Neural cell (in vitro differentiated cells): ENCODE results near the gene KDM4B. TPM values are rescaled to one million over a fixed set of nuclear protein-coding genes. Genes with fewer than 3 reads are reported as not detected.

Experiments
- H2AFZ ChIP-seq: fragments of 200-600, 300-800 bp; sonication (generic), shearing (Covaris generic); 2 replicates; pipeline ENCODE4 v1.6.0; 2014; ENCODE audit warnings: low read depth, mild to moderate bottlenecking, antibody characterized with exemption, low read length, moderate library complexity
- H3F3A ChIP-seq: fragments of 200-600 bp; shearing (Covaris generic); 2 replicates; pipeline ENCODE4 v1.6.1; 2016; ENCODE audit warnings: mild to moderate bottlenecking, moderate library complexity, mixed read lengths, antibody characterized with exemption, low read length; ENCODE audit not compliant: insufficient read depth, poor library complexity, severe bottlenecking
- H3K27ac ChIP-seq: fragments of 200-600, 300-800 bp; sonication (generic), shearing (Covaris generic); 2 replicates; pipeline ENCODE4 v1.5.1; 2014; ENCODE audit warnings: mild to moderate bottlenecking, low read length, moderate library complexity
- H3K27me3 ChIP-seq: fragments of 300-800, 200-600 bp; sonication (generic), shearing (Covaris generic); 2 replicates; pipeline ENCODE4 v1.6.0; 2014; ENCODE audit warnings: mild to moderate bottlenecking, low read depth, low read length, moderate library complexity; ENCODE audit not compliant: insufficient read depth
- H3K36me3 ChIP-seq: fragments of 300-800, 200-600 bp; sonication (generic), shearing (Covaris generic); 2 replicates; pipeline ENCODE4 v1.5.1; 2014; ENCODE audit warnings: mild to moderate bottlenecking, antibody characterized with exemption, low read length, moderate library complexity; ENCODE audit not compliant: insufficient read depth
- H3K4me2 ChIP-seq: fragments of 300-800, 200-600 bp; sonication (generic), shearing (Covaris generic); 2 replicates; pipeline ENCODE4 v1.6.0; 2014; ENCODE audit warnings: mild to moderate bottlenecking, low read length
- H3K4me3 ChIP-seq: fragments of 300-800, 200-600 bp; sonication (generic), shearing (Covaris generic); 2 replicates; pipeline ENCODE4 v1.5.1; 2014; ENCODE audit warnings: mild to moderate bottlenecking, low read length, moderate library complexity
- H3K79me2 ChIP-seq: fragments of 200-600 bp; shearing (Covaris generic); replicated peaks from 2 replicates; pipeline ENCODE4 v1.6.0; 2014; ENCODE audit warnings: mild to moderate bottlenecking, low read length, moderate library complexity; ENCODE audit not compliant: insufficient read depth
- H3K9ac ChIP-seq: fragments of 300-800, 200-600 bp; sonication (generic), shearing (Covaris generic); 2 replicates; pipeline ENCODE4 v1.6.1; 2016; ENCODE audit warnings: mild to moderate bottlenecking, low read length, mixed read lengths
- H3K9me2 ChIP-seq: fragments of 200-600 bp; shearing (Covaris generic); 2 replicates; pipeline ENCODE4 v1.6.1; 2016; ENCODE audit warnings: mild to moderate bottlenecking, low read length, mixed read lengths; ENCODE audit not compliant: insufficient read depth
- H3K9me3 ChIP-seq: fragments of 200-600, 300-800 bp; sonication (generic), shearing (Covaris generic); 2 replicates; pipeline ENCODE4 v1.6.1; 2016; ENCODE audit warnings: mild to moderate bottlenecking, mixed run types, low read length, moderate library complexity, mixed read lengths
- H4K20me1 ChIP-seq: fragments of 200-600 bp; shearing (Covaris generic); 2 replicates; pipeline ENCODE4 v1.6.1; 2016; ENCODE audit warnings: mild to moderate bottlenecking, mixed run types; ENCODE audit not compliant: insufficient read depth
- CTCF ChIP-seq: fragments of 450-650 bp; IDR thresholded peaks from 2 replicates; pipeline ENCODE4 v1.5.1; 2014; ENCODE audit warnings: antibody characterized with exemption, mild to moderate bottlenecking, moderate library complexity; ENCODE audit not compliant: poor library complexity, severe bottlenecking
- EP300 ChIP-seq: fragments of 450-650 bp; conservative IDR thresholded peaks from 2 replicates; pipeline ENCODE4 v1.6.1; 2014; ENCODE audit warnings: antibody characterized with exemption, mild to moderate bottlenecking, moderate library complexity; ENCODE audit not compliant: poor library complexity, severe bottlenecking
- EZH2 ChIP-seq: fragments of 200-600, 300-800 bp; shearing (Covaris generic), sonication (generic); IDR thresholded peaks from 2 replicates; pipeline ENCODE4 v1.6.1; 2014; ENCODE audit warnings: antibody characterized with exemption, low read length, borderline replicate concordance, mild to moderate bottlenecking; ENCODE audit not compliant: insufficient read depth, poor library complexity, severe bottlenecking
- MXI1 ChIP-seq: fragments of 450-650 bp; conservative IDR thresholded peaks from 2 replicates; pipeline ENCODE4 v1.6.1; 2014; ENCODE audit warnings: antibody characterized with exemption, mild to moderate bottlenecking; ENCODE audit not compliant: poor library complexity, severe bottlenecking
- POLR2AphosphoS5 ChIP-seq: IDR thresholded peaks from 2 replicates; pipeline ENCODE4 v1.6.1; 2012
- RAD21 ChIP-seq: fragments of 450-650 bp; conservative IDR thresholded peaks from 2 replicates; pipeline ENCODE4 v1.6.1; 2014; ENCODE audit warnings: antibody characterized with exemption, mild to moderate bottlenecking, moderate library complexity
- REST ChIP-seq: IDR thresholded peaks from 2 replicates; pipeline ENCODE4 v1.6.1; 2012; ENCODE audit warnings: borderline replicate concordance
- SMC3 ChIP-seq: fragments of 450-650 bp; conservative IDR thresholded peaks from 2 replicates; pipeline ENCODE4 v1.6.1; 2014; ENCODE audit warnings: antibody characterized with exemption, mild to moderate bottlenecking, moderate library complexity; ENCODE audit not compliant: poor library complexity
- TAF1 ChIP-seq: IDR thresholded peaks from 2 replicates; pipeline ENCODE4 v1.6.1; 2012; ENCODE audit warnings: low read depth
- polyA plus RNA-seq: library from polyadenylated mRNA; depleted of rRNA; stranded (reverse); fragments of >200 nt; gene quantifications from 2 replicates; pipeline ENCODE4 v1.2.3, GENCODE V29; 2014

The KDM4B gene
- polyA plus RNA-seq, 1 donor from 2014 or later, result 19.1 TPM

- no peak overlapping the region for H3K4me3 ChIP-seq
- no peak overlapping the region for H2AFZ ChIP-seq
- H3K9me3 ChIP-seq, result no peaks in the 10 kb centered on the region
- no peak overlapping the region for H3K9ac ChIP-seq
- H3K27me3 ChIP-seq, result no peaks in the 10 kb centered on the region
- no peaks in the 10 kb centered on the region for H3K79me2 ChIP-seq
- no peak overlapping the region for H3K27ac ChIP-seq
- no peak overlapping the region for H3K4me2 ChIP-seq
- no peaks in the 10 kb centered on the region for H3F3A ChIP-seq
- no peaks in the 10 kb centered on the region for H3K9me2 ChIP-seq
- TF ChIP-seq EZH2 (no peak), POLR2AphosphoS5 (no peak), MXI1 (no peak), CTCF (no peak), REST (no peak), EP300 (no peak), SMC3 (no peak), TAF1 (no peak), RAD21 (no peak)
- H4K20me1 ChIP-seq, result no peaks in the 10 kb centered on the region
- H3K36me3 ChIP-seq, result no peaks in the 10 kb centered on the region
Measured at GRCh38 chr19:4933528-4933927, 35.4 kb upstream of the KDM4B start.

GRCh38 chr19:4935444-4935843 lies 33.5 kb upstream of the KDM4B start:
- no peaks in the 10 kb centered on the region for H4K20me1 ChIP-seq
- no peaks in the 10 kb centered on the region for H3K79me2 ChIP-seq
- H3K9me2 ChIP-seq, result no peaks in the 10 kb centered on the region
- no peaks in the 10 kb centered on the region for H3K9me3 ChIP-seq
- H3K9ac ChIP-seq, result no peak overlapping the region
- H2AFZ ChIP-seq, result no peak overlapping the region
- no peaks in the 10 kb centered on the region for H3K27me3 ChIP-seq
- no peak overlapping the region for H3K4me3 ChIP-seq
- H3F3A ChIP-seq, result no peaks in the 10 kb centered on the region
- TF ChIP-seq REST, result no peak
- TF ChIP-seq EP300, result no peak
- no peak for TF ChIP-seq TAF1
- TF ChIP-seq MXI1, result no peak
- no peak for TF ChIP-seq EZH2
- no peak for TF ChIP-seq POLR2AphosphoS5
- TF ChIP-seq RAD21, result no peak
- no peak for TF ChIP-seq CTCF
- no peak for TF ChIP-seq SMC3
- no peaks in the 10 kb centered on the region for H3K36me3 ChIP-seq
- H3K4me2 ChIP-seq, result no peak overlapping the region
- no peak overlapping the region for H3K27ac ChIP-seq
